Type B pancreatic cell (in vitro differentiated cells): Measurements from ENCODE around the gene GLDC. TPM values are rescaled to one million over a fixed set of nuclear protein-coding genes. Genes with fewer than 3 reads are reported as not detected.
"Not testable (repeated sequence)": the region's sequence is repeated elsewhere in the genome, so short reads cannot be mapped to it uniquely, and the experiment has no call there.

ENCODE experiments used
- DNase-seq: peaks from one replicate; pipeline ENCODE4 v3.0.0; 2021; ENCODE audit warnings: mixed read lengths; ENCODE audit not compliant: unreplicated experiment; ENCODE audit errors: extremely low spot score
- H3K27ac Mint-ChIP-seq: 2 replicates; pipeline ENCODE4 v1.8.0; 2021; ENCODE audit warnings: mild to moderate bottlenecking, mixed read lengths
- H3K27me3 Mint-ChIP-seq: 2 replicates; pipeline ENCODE4 v1.8.0; 2021; ENCODE audit warnings: mixed read lengths
- H3K36me3 Mint-ChIP-seq: 2 replicates; pipeline ENCODE4 v1.8.0; 2021; ENCODE audit warnings: mixed read lengths
- H3K4me1 Mint-ChIP-seq: one replicate; pipeline ENCODE4 v1.8.0; 2021; ENCODE audit warnings: mixed read lengths; ENCODE audit not compliant: unreplicated experiment
- H3K4me3 Mint-ChIP-seq: 2 replicates; pipeline ENCODE4 v1.8.0; 2021; ENCODE audit warnings: mild to moderate bottlenecking, mixed read lengths
- H3K9me3 Mint-ChIP-seq: 2 replicates; pipeline ENCODE4 v1.8.0; 2021; ENCODE audit warnings: mixed read lengths
- CTCF ChIP-seq: fragments of 200-600 bp; sonication (generic); conservative IDR thresholded peaks from 2 replicates; pipeline ENCODE4 v1.5.0; 2021; ENCODE audit warnings: antibody characterized with exemption, mild to moderate bottlenecking
- total RNA-seq: library from RNA; stranded (reverse); gene quantifications from 2 replicates; pipeline ENCODE4 v1.2.1, GENCODE V29; 2021; ENCODE audit warnings: low replicate concordance

Gene GLDC
- total RNA-seq, 1 donor from 2014 or later = 11.8 TPM

- no peak for TF ChIP-seq CTCF
- Mint-ChIP-seq H3K4me3 (peak overlapping the region; percentile 88), H3K36me3 (no peaks in the 10 kb centered on the region), H3K27me3 (peaks cover 71% of the 10 kb centered on the region), H3K9me3 (no peaks in the 10 kb centered on the region), H3K27ac (no peak overlapping the region), H3K4me1 (peaks cover 14% of the 10 kb centered on the region)
- no peak for DNase-seq
Measured at GRCh38 chr9:6646293-6646636, 736 bp upstream of the GLDC start.

DNA sequence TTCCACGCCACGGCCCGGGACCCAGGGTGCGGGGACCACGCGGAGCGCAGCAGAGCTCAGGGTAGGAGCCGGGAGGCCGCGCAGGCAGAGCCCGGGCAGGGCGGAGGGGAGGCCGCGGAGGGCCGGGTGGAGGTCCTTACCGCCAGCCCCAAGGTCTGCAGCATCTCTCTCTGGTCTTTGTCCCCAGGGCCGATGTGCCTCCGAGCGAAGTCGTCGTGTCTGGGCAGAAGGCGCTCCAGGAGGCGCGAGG, 499 bp downstream of the GLDC start:
- peaks cover 14% of the 10 kb centered on the region for H3K4me1 Mint-ChIP-seq
- peaks cover 83% of the 10 kb centered on the region for H3K27me3 Mint-ChIP-seq
- not testable (repeated sequence) for H3K9me3 Mint-ChIP-seq, H3K27ac Mint-ChIP-seq, H3K36me3 Mint-ChIP-seq, DNase-seq
- H3K4me3 Mint-ChIP-seq = peak overlapping the region; percentile 88

GRCh38 chr9:6644346-6645104, 1.0 kb downstream of the GLDC start:
- Mint-ChIP-seq H3K9me3 (no peaks in the 10 kb centered on the region), H3K4me1 (peaks cover 14% of the 10 kb centered on the region), H3K27ac (peak overlapping the region; percentile 8), H3K27me3 (peaks cover 87% of the 10 kb centered on the region), H3K36me3 (no peaks in the 10 kb centered on the region), H3K4me3 (peak overlapping the region; percentile 88)
- no peak for DNase-seq
- no peak for TF ChIP-seq CTCF

DNA sequence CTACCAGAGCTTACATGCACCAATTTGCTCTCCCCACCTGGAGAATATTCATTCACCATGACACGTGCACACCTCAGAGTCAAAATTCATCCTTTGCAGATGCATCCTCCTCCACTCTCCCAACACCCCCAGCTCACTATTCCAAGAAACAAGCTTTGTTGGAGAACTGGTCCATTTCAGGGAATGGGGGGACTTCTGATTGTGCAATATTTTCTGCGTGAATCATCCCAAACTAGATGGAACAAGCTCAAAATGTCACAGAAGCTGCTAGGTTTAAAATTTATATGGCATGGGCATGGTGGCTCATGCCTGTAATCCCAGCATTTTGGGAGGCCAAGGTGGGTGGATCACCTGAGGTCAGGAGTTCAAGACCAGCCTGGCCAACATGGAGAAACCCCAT, 3.6 kb downstream of the GLDC start:
- no peak for DNase-seq
- Mint-ChIP-seq H3K9me3 (no peaks in the 10 kb centered on the region), H3K36me3 (no peaks in the 10 kb centered on the region), H3K4me1 (peaks cover 14% of the 10 kb centered on the region), H3K27me3 (peaks cover 67% of the 10 kb centered on the region), H3K27ac (no peak overlapping the region), H3K4me3 (no peak overlapping the region)
- no peak for TF ChIP-seq CTCF

DNA sequence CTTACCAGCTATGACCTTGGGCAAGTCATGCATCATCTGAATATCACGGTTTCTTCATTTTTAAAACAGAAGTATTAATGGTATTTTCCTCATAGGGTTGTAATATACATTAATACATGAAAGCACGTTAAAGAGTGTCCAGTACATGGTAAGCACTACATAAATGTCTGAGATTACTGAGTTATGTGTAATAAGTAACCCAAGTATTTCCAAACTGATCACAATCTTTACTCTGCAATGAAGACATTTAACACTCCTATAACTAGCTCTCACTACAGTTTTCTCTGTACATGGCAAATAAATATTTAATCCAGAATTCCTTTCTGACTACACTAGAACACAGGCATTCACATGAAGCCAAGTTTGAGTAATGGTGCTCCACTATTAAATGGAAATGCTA, 4.0 kb downstream of the GLDC start:
- no peak overlapping the region for H3K4me3 Mint-ChIP-seq
- no peak for DNase-seq
- no peaks in the 10 kb centered on the region for H3K36me3 Mint-ChIP-seq
- H3K27me3 Mint-ChIP-seq = peaks cover 63% of the 10 kb centered on the region
- no peaks in the 10 kb centered on the region for H3K9me3 Mint-ChIP-seq
- peaks cover 14% of the 10 kb centered on the region for H3K4me1 Mint-ChIP-seq
- no peak for TF ChIP-seq CTCF
- H3K27ac Mint-ChIP-seq = no peak overlapping the region

- Mint-ChIP-seq H3K27me3 (peaks cover 58% of the 10 kb centered on the region), H3K36me3 (no peaks in the 10 kb centered on the region), H3K27ac (no peak overlapping the region), H3K4me1 (peaks cover 11% of the 10 kb centered on the region), H3K9me3 (no peaks in the 10 kb centered on the region), H3K4me3 (no peak overlapping the region)
- no peak for DNase-seq
- TF ChIP-seq CTCF = no peak
Measured at GRCh38 chr9:6641056-6641455, 4.5 kb downstream of the GLDC start.
